Inferior parietal cortex (tissue), 1 donor: ENCODE data around the gene LINS1.
"Not testable (repeated sequence)": the region's sequence is repeated elsewhere in the genome, so short reads cannot be mapped to it uniquely, and the experiment has no call there.

Source experiments
- DNase-seq: peaks from one replicate; pipeline ENCODE4 v3.0.0-alpha.2; 2016; ENCODE audit errors: extremely low spot score

Gene LINS1

DNA sequence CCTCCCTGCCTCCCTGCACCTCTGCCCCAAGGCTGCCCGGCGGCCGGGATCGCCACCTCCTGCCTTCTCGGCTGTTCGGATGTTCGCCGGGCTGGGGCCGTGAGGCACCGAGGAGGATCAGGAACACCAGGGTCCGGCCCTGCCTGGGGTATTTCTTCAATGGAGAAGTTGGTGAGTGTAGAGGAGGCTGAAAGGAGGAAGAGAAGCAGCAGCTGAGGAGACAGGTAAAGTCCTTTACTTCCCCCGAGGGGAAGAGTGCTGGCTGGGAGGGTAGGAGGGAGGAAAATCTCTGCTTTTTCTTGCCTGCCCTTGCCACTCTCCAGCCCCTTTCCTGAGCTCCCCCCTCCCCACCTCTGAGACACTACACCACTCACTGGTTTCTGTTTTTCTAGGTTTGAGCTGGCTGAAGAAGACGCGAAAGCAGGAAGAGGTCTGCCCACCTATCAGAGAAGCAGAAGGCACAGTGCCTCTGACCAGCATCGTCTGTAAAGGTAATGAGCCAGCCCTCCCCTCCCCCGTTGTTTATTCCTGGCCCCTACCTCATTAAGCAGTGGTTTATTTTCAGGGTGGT lies 924 bp upstream of the LINS1 start:
- DNase-seq: no peak

DNA sequence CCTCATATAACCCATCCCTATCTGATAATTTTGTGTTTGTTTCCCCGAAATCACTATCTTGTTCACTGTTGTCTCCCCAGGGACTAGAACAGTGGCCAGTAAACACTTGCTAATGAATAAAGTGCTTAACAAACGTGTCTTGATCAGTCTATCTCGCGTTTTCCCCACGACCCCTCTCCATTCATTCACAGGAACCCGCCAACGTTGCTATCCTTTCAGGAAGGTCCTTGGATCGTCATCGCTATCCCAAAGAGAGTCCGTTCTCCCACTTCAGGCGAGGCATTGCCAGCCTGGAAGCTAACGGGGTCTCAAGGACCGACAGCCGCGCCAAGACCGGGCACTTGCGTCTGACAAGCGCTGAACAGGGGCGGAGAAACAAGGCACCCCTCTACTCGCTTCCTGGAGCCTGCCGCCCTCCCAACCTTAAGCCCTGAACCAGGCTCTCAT lies 344 bp downstream of the LINS1 start:
- no peak for DNase-seq

DNA sequence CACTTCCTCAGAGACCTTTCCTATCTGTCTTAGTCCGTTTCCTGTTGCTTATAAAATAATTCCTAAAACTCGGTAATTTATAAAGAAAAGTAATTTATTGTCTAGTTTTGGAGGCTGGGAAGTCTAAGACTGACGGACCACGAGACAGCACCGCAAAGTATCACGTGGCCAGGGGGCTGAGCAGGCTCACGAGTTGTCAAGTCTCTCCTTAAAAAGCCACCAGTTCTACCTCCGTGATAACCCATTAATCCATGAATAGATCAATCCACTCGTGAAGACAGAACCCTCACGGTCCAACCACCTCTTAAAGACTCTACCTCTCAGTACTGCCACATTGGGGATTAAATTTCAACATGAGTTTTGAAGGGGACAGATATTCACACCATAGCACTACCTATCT lies 821 bp downstream of the LINS1 start:
- DNase-seq: no peak

DNA sequence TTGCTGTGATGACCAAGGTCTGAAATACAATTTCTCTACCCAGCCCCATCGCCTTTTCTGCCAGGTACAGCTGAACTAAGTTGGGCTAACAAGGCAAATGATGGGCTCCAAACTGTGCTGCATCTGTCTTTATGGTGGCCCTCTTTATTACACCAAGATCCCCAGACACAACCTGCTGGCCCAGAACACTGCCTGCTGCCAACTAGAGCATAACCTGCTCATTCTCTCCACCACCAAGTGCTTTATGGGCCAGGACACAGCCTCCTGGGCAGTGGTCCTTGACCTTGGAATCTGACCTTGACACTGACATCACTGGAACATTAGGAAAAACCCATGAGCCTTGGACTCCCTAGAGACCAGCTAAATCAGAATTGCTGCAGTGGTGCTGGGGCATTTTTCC lies 3.3 kb downstream of the LINS1 start:
- DNase-seq: no peak

DNA sequence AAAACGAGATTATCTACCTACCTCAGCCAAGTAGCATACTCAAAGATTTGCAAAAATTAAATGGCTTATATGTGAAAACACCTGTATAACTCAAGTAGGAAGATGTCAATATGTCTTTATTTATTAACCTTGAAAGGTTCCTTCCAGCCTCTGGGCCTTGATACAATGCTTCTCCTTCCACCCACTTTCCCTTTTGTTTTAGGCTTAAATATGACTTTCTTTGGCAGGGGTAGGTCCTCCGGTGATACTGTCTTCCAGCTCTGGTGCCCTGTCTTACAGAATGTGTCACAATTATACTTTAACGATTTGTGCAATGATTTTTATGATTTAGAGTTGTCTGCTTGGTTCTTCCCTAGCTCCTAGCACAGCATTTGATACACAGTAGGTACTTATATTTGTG lies 4.1 kb downstream of the LINS1 start:
- no peak for DNase-seq

DNA sequence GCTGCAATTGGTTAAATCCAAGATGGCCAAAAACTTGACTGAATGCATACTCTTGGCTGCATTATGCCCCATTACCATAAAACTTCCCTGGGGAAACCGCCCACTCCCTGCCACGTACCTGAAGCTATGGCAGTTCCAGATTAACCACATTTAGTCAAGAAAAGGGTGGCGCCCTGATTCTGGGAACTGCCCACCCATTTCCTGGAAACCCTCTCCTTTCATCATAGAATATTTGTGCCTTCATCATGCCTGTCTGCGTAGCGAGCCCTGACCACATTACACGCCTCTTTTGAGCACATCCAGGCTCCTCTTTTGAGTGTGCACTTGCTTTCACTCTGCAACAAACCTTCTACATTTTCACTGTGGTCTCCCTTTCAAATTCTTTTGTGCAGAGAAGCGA lies 5.2 kb downstream of the LINS1 start:
- peak; percentile 20 for DNase-seq

DNA sequence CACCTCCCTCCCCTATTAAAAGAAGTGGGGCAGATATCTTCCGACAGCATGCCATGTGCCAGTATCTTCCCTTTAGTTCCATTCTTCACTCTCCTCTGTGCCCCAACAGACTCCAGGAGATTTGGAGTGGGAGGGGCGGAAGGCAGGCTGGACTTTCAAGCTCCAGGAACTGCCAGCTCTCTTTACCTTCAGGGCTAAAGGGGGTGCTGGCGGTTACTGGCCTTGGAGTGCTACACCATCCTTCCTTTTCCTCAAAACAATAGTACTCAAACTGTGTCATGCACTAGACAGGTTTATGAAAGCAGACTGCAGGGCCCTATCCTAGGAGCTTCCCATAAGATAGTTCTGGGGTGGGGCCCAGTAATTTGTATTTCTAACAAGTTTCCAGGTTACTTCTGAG lies 6.0 kb downstream of the LINS1 start:
- no peak for DNase-seq

DNA sequence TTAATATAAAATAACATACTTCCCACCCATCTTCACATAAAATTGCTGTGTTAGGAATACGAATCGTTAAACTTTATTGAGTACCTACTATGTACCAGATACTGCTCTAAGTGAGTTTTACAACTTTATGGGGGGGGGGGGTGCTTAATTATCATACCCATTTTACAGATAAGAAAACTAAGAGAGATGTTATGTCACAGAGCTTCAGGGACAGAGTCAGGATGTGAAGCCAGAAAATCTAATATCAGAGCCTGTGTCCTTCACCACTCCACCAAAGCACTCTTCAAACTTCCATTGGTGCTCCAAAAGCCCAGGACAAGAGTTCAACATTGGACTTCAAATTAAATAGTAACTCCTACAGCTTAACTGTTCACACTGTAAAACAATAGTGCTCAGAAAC lies 8.6 kb downstream of the LINS1 start:
- DNase-seq: no peak

DNA sequence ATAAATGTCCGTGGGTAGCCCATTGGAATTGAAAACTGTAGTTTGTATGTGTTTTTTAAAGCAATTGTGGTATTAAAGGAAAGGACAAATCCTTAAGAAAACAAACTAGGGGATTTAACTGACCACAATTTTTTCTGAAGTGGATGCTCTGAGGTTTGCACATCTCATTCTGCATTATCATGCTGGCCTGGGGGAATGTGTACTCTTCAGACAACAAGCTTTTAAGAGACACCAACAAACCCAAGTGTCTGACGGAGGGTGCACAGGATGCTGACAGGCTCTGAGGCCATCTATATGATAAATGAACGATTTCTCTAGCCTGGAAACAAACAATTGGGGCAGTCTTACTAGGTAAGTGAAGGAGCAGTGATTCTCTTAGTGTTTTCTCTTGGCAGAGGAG lies 9.1 kb downstream of the LINS1 start:
- no peak for DNase-seq

DNA sequence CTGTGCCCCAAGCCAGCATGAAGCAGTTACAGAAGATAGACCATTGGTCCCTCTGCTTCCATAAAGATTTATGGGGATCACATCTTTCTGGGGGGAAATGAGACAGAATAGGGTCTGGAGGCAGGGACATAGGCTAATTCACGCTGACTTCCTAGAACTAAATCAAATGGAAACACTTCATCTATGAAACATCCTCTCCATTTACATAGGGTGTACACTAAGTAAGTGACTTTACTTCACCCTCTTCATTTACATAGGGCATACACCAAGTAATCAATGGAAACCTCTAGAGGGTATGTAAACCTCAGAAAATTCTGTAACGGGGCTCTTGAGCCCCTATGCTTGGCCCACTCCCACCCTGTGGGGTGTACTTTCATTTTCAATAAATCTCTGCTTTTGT lies 10.1 kb downstream of the LINS1 start:
- DNase-seq: no peak

DNA sequence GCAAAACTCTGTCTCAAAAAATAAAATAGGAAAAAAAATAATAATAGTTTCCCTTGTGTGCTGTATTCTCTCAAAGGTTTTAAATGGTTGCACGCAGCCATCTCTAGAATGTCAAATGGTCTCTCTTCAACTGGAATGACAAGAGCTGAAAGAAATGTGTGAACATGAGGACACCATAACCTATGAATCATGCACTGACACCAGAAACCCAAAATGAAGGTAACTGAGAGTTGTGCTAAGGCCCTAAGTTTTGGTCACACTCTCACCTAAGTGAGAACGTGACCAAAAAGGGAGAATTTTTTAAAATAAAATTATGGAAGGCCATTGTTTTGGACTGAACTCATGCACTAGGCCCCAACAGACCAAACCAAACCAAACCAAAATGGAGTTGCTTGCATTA lies 10.8 kb downstream of the LINS1 start:
- not testable (repeated sequence) for DNase-seq

DNA sequence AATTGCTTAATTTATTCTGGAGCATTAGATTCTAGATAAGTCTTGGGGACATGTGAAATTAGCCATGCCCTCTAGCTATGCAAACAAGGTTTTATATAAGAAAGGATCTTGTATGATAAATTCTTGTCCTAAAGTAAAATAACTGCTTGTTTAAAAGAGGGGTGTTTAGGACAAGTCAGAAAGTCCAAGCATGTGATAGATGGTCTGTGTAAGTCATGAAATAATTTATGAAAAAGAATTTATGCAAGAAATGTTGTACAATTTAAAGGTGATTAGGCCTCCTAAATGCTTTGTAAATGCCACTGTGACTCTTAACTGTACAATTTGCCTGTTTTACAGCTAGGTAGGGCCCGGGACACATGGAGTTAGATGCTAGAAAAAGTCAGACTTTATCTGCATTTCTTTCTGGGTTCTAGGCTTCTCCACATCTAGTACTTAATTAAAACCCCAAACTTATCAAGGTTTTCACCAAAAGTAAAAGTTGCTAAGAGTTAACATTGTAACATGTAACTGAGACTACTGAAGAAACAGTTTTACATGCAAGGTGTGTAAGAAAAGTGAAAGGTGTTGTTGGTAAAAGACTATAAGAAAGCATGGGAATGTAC lies 13.2 kb downstream of the LINS1 start:
- DNase-seq: no peak

DNA sequence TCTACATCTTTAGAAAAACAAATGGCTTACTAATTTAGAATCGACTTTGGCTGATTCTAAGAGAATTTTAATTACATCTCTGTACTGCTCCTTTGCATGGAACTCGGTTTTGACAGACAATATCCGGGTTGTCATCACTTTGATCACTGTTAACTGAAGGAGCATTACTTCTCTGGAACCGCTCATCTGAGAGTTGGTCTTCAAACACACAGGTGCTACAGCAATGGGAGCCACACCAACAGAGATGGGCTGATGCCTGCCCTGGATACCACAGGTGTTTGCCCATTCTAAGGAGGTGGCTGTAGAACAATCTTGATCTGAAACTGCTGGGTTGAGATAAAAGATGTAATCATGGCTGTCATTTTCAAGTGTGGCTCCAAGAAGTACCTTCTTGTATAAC lies 21.6 kb downstream of the LINS1 start:
- DNase-seq: no peak

DNA sequence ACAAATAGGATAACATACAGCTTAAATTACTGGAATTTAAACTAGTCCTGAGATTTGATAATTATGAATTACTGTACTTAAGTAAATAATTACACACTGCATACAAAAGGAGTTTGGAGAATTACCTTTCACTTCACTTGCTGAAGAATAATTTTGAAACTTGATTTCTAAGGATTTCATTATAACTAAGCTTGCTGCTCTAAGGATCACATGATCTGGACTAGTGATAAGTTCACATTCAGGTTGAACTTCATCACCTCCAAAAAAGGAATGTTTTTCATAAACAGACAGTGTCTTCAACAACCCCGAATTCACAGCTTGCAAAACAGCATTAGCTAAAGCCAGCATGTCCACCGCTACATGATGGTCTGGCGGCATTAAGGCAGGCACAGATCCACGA lies 28.5 kb downstream of the LINS1 start:
- DNase-seq: no peak

DNA sequence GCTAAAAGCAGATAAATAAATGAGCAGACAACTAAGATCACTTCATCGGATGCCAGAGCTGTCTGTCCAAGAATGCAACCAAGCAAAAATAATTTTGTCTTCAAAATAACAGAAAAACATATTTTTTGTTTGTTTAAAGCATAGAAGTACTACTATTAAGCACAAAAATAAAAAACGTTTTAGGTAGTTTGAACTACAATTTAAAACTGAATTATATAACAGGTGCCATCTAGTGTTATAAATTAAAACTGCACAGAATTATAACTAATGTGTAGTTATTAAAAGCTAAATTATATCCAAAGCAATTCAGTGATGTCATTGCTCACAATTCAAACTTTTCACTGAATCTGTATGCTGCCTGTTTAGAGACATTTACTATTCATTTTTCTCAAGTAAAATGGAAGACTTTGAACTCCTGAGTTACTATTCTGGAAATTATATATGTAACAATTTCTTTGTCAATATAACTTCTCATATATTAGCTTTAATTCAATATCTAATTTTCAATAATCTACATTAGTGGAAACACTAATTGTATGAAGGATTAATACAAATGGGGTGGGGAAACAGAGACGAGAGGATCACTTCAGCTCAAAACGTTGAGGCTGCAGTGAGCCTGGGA lies 29.5 kb downstream of the LINS1 start:
- DNase-seq: peak; percentile 55

DNA sequence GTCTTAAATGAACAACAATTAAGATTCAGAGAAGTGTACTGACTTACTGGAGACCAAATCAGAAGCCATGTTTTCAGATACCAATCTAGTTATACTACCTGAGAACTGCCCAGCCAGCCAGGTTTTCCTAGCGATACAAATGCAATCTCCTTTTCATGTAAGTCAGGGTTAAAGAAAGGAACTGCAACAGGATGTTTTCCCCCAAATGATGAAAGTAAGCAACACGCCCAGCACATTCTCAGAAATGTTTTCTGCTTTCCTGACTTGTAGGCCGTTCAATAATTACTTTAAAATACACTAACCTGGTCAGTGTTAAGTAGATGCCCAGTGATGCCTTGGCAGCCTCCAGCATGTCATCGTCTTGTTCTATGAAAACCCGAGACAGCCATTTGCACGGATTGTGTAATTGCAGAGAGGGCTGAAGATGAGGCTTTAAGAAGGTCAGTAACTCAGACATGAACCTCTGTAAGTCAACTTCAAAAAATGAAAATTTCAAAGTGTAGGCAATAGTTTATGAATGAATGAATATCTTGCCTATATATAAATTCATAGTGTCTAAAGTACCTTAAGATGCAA lies 30.3 kb downstream of the LINS1 start:
- DNase-seq: no peak

DNA sequence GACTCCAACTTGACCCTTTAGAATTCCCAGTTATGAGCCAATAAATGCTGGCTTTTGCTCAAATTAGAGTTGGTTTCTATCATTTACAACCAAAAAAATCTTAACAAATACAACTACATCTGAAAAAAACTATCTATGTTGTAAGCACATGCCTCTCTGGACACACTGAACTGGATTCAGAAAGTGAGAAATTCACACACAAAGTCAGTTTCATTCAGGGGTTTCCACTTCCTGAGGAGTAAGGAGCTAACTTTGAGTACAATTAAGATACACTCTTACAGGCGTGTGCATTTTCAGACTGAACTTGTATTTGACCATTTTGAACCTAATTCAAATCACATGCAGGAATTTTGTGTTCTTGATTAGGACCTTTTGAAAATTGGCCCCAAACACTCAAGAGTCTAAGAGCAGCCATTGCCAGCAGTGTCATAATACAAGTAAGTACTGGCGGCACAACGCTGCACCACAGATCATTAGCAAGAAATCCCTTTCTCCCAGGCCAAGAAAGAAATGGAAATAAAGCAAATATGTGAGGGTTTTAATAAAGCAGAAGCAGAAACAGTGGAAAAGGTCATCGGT lies 31.2 kb downstream of the LINS1 start:
- no peak for DNase-seq

DNA sequence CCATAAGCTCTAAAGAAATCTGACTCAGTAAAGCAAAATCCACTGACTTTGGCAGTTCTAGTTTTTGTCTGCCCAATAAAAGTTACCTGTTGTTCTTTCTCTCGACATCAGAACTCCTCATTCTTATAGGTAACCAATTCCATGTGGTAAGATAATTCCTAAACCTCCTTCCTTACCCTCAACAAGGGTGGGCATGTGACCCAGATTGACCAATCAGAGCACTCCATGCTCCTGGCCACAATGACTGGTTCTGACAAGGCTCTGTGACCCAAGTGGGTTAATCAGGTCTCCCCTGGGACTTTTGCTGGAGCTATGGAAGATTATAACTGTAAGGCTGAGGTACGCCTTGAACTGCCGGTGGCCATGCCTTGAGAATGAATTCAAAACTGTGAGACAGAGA lies 31.7 kb downstream of the LINS1 start:
- DNase-seq: no peak

DNA sequence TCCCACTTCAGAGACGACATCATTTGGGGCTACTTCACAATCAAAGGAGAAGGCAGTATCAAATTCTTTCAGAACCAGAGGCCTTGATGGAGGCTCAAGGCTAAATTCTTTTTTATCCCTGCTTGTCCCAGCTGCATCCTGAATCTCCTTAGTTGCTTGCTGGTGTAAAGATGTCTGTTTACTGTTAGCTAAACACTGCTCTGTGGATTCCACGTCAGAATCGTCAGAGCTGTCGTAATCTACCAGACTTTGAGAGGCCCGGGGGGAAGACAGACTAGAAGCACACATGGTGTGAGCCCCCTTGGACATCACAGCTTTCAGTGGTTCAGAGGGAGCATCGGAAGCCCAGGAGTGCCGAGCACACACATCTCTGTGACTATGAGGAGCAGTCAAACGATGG lies 32.6 kb downstream of the LINS1 start:
- DNase-seq: no peak

DNA sequence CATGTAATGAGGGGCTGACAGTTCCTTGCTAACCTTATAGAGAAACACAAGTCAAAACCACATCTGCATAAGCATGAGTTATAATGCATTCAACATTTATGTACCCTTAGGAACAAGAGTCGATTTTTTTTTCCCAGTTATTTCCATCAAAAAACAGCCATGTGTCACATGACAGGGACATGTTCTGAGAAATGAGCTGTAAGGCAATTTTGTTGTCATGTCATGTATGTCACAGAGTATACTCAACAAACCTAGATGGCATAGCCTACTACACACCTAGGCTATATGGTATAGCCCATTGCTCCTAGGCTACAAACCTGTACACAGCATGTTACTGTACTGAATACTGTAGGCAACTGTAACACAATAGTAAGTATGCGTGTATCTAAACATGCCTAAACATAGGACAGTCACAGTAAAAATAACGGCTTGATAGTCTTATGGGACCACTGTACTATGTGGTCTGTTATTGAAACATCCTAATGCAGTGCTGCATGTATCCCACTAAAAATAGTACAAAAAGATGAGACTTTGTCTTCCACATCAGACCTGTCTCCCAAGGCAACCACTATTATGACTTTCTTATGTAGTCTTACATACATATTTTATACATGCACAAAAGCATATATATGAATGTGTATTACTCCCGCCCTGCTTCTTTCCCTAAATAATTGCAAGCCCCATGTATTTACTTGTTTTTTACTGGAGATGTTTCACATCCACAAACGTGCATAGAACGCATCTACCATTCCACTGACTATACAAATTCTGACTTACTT lies 34.9 kb downstream of the LINS1 start:
- DNase-seq: no peak

DNA sequence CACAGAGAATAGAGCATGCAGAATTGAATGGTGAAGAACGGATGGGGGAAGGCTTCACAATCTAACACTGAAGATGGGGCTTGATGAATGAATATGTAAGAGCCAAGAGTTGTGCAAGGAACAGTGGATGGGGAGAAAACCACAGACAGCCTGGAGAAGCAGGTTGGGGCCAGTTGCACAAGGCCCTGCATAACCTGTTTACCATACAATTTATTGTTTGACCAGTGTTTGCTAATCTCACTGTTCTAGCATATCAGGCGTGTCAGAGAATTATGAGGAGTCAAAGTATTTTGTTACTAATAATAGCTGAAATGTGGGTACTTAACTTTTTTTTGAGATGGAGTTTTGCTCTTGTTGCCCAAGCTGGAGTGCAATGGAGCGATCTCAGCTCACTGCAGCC lies 36.4 kb downstream of the LINS1 start:
- DNase-seq: no peak

DNA sequence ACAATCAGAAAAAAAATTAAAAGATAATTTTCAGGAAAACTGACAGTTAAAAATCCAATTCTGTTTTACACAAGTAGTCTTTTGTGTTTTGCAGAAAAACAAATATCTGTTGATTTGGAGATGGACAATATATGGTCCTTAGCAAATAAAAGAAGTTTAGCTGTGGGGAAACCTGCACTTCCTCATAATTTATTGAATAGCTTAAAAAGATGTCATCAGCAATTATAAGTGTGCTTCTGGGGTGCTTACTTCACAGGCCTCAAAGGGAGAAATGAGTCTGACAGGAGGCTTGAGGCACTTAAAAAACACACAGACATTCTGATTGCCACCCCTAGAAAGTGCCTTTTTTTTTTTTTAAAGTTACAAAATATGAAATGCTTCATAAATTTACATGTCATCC lies 41.7 kb downstream of the LINS1 start:
- DNase-seq: no peak
